ENCODE data around the gene NIPAL3. TPM values are rescaled to one million over a fixed set of nuclear protein-coding genes. Genes with fewer than 3 reads are reported as not detected.
"Not testable (repeated sequence)": the region's sequence is repeated elsewhere in the genome, so short reads cannot be mapped to it uniquely, and the experiment has no call there.

NIPAL3 gene
- total RNA-seq, 1 donor from 2014 or later = 13.1 TPM

GRCh38 chr1:24490101-24490781 lies 74.6 kb downstream of the NIPAL3 start:
- DNase-seq (ENCODE audit: low spot score, unreplicated experiment) = no peak
- peaks cover 8% of the 10 kb centered on the region for H3K27me3 Mint-ChIP-seq
- no peak overlapping the region for H3K4me3 Mint-ChIP-seq (ENCODE audit: low read depth)
- no peak overlapping the region for H3K27ac Mint-ChIP-seq
- no peaks in the 10 kb centered on the region for H3K36me3 Mint-ChIP-seq (ENCODE audit: insufficient read depth)
- TF ChIP-seq CTCF (IDR thresholded peaks at IDR 0.05; ENCODE audit: unreplicated experiment) = no peak
- peaks cover 4% of the 10 kb centered on the region for H3K9me3 Mint-ChIP-seq (ENCODE audit: low read depth)
- peaks cover 1% of the 10 kb centered on the region for H3K4me1 Mint-ChIP-seq (ENCODE audit: low read depth)

- no peak overlapping the region for H3K4me3 Mint-ChIP-seq (ENCODE audit: low read depth)
- H3K36me3 Mint-ChIP-seq (ENCODE audit: insufficient read depth) = no peaks in the 10 kb centered on the region
- DNase-seq (ENCODE audit: low spot score, unreplicated experiment) = no peak
- H3K27me3 Mint-ChIP-seq = peaks cover 8% of the 10 kb centered on the region
- peak; percentile 23 for TF ChIP-seq CTCF (IDR thresholded peaks at IDR 0.05; ENCODE audit: unreplicated experiment)
- H3K4me1 Mint-ChIP-seq (ENCODE audit: low read depth) = peaks cover 1% of the 10 kb centered on the region
- peaks cover 4% of the 10 kb centered on the region for H3K9me3 Mint-ChIP-seq (ENCODE audit: low read depth)
- no peak overlapping the region for H3K27ac Mint-ChIP-seq
Measured at GRCh38 chr1:24491577-24492360, 76.2 kb downstream of the NIPAL3 start.

GRCh38 chr1:24492935-24493334 lies 77.3 kb downstream of the NIPAL3 start:
- not testable (repeated sequence) for H3K36me3 Mint-ChIP-seq (ENCODE audit: insufficient read depth); H3K9me3 Mint-ChIP-seq (ENCODE audit: low read depth); H3K4me1 Mint-ChIP-seq (ENCODE audit: low read depth); H3K4me3 Mint-ChIP-seq (ENCODE audit: low read depth); H3K27me3 Mint-ChIP-seq; H3K27ac Mint-ChIP-seq; DNase-seq (ENCODE audit: low spot score, unreplicated experiment)

GRCh38 chr1:24493785-24494184 lies 78.2 kb downstream of the NIPAL3 start:
- no peak overlapping the region for H3K4me3 Mint-ChIP-seq (ENCODE audit: low read depth)
- H3K36me3 Mint-ChIP-seq (ENCODE audit: insufficient read depth) = no peaks in the 10 kb centered on the region
- peaks cover 8% of the 10 kb centered on the region for H3K27me3 Mint-ChIP-seq
- TF ChIP-seq CTCF (IDR thresholded peaks at IDR 0.05; ENCODE audit: unreplicated experiment) = no peak
- H3K4me1 Mint-ChIP-seq (ENCODE audit: low read depth) = peaks cover 1% of the 10 kb centered on the region
- peaks cover 4% of the 10 kb centered on the region for H3K9me3 Mint-ChIP-seq (ENCODE audit: low read depth)
- no peak overlapping the region for H3K27ac Mint-ChIP-seq
- DNase-seq (ENCODE audit: low spot score, unreplicated experiment) = no peak

- no peak overlapping the region for H3K27ac Mint-ChIP-seq
- no peaks in the 10 kb centered on the region for H3K36me3 Mint-ChIP-seq (ENCODE audit: insufficient read depth)
- H3K27me3 Mint-ChIP-seq = no peaks in the 10 kb centered on the region
- no peak overlapping the region for H3K4me3 Mint-ChIP-seq (ENCODE audit: low read depth)
- peaks cover 9% of the 10 kb centered on the region for H3K4me1 Mint-ChIP-seq (ENCODE audit: low read depth)
- no peaks in the 10 kb centered on the region for H3K9me3 Mint-ChIP-seq (ENCODE audit: low read depth)
- no peak for DNase-seq (ENCODE audit: low spot score, unreplicated experiment)
- TF ChIP-seq CTCF (IDR thresholded peaks at IDR 0.05; ENCODE audit: unreplicated experiment) = no peak
Measured at GRCh38 chr1:24498589-24498988, 83.0 kb downstream of the NIPAL3 start.
